K562 (cell line): ENCODE measurements around the gene ZBTB20.

ENCODE experiments used
- EZH2 ChIP-seq: IDR thresholded peaks from 2 replicates; pipeline ENCODE4 v1.6.1; 2012; ENCODE audit warnings: low read depth, mild to moderate bottlenecking, inconsistent platforms, low read length, borderline replicate concordance
- FOXA3 ChIP-seq, 2 experiments: fragments of 450-650 bp in 1 of 2; sonication (generic) in 1 of 2; formaldehyde crosslinking; IDR thresholded peaks in 1 of 2; conservative IDR thresholded peaks in 1 of 2; 2 replicates each; pipeline versions ENCODE4 v1.4.0 to v1.8.0; 2020 to 2022; ENCODE audit warnings: mild to moderate bottlenecking in 2 of 2, missing genetic modification reagents in 1 of 2
- GATAD2B ChIP-seq: fragments of 450-650 bp; IDR thresholded peaks from 2 replicates; pipeline ENCODE4 v1.6.1; 2017; ENCODE audit warnings: mild to moderate bottlenecking, borderline replicate concordance
- MTA3 ChIP-seq: fragments of 450-650 bp; formaldehyde crosslinking; IDR thresholded peaks from 2 replicates; pipeline ENCODE4 v1.6.1; 2017; ENCODE audit warnings: mild to moderate bottlenecking, borderline replicate concordance
- NFXL1 ChIP-seq: fragments of 450-650 bp; formaldehyde crosslinking; IDR thresholded peaks from 2 replicates; pipeline ENCODE4 v1.4.0; 2021; ENCODE audit warnings: mild to moderate bottlenecking
- RFX1 ChIP-seq: fragments of 450-650 bp; IDR thresholded peaks from 2 replicates; pipeline ENCODE4 v1.6.1; 2016; ENCODE audit warnings: mild to moderate bottlenecking, moderate library complexity
- SRF ChIP-seq, 2 experiments: fragments of 250-450, 450-650 bp in 1 of 2; sonication (Bioruptor Pico) in 1 of 2; sonication (generic) in 1 of 2; formaldehyde crosslinking; IDR thresholded peaks; 2 replicates each; pipeline versions ENCODE4 v1.5.0 to v1.5.1; 2020 to 2022; ENCODE audit warnings: mild to moderate bottlenecking in 1 of 2, missing genetic modification reagents in 1 of 2
- TARDBP ChIP-seq: fragments of 450-650 bp; IDR thresholded peaks from 2 replicates; pipeline ENCODE4 v1.6.1; 2016
- ZNF311 ChIP-seq: fragments of 250-450 bp; sonication (Bioruptor Pico); IDR thresholded peaks from 2 replicates; pipeline ENCODE4 v1.4.0; 2020; ENCODE audit warnings: mild to moderate bottlenecking, moderate library complexity
- TF ChIP-seq, protein P1 (sequence below), 3 experiments: IDR thresholded peaks in 2 of 3; conservative IDR thresholded peaks in 1 of 3; 2 replicates each; pipeline ENCODE4 v1.5.1; 2011 to 2012; ENCODE audit warnings: low read length in 3 of 3, mild to moderate bottlenecking in 3 of 3, control low read depth in 2 of 3, improper control_type of control experiment in 1 of 3, inconsistent platforms in 1 of 3, low read depth in 1 of 3, mixed read lengths in 1 of 3, moderate library complexity in 1 of 3; ENCODE audit not compliant: insufficient read depth in 2 of 3
- TF ChIP-seq, protein P2 (sequence below): sonication (generic); formaldehyde crosslinking; IDR thresholded peaks from 2 replicates; pipeline ENCODE4 v1.8.1; 2022; ENCODE audit warnings: missing genetic modification reagents

DNA sequence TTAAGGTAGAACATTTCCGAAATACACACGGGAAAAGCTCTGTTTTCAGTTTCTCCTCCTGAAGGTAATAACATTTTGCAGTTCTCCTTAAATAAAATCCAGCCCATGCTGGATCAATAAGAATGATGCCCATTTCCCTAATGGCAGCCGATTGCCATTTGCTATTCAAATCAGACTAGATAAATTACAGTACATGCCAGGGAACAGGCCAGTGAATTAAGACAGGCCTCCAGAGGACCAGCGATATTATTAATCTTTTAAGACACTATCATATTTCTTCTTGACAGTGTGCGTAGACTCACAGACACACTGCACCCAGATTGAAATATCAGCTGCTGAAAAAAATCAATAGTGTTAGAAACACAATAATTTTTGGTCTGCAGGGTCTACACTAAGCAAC is 431.0 kb downstream of the ZBTB20 start:
- TF ChIP-seq EZH2 (no peak), GATAD2B (no peak), RFX1 (no peak), SRF (CRISPR knock-in tag; IDR thresholded peaks at IDR 0.05) (no peak), FOXA3 (CRISPR knock-in tag; conservative IDR thresholded peaks at IDR 0.05 in 1 of 2, IDR thresholded peaks at IDR 0.05 in 1 of 2) (no peak), TARDBP (no peak), ZNF311 (CRISPR knock-in tag) (no peak), MTA3 (no peak), NFXL1 (no peak)
- TF ChIP-seq, protein P1, sequence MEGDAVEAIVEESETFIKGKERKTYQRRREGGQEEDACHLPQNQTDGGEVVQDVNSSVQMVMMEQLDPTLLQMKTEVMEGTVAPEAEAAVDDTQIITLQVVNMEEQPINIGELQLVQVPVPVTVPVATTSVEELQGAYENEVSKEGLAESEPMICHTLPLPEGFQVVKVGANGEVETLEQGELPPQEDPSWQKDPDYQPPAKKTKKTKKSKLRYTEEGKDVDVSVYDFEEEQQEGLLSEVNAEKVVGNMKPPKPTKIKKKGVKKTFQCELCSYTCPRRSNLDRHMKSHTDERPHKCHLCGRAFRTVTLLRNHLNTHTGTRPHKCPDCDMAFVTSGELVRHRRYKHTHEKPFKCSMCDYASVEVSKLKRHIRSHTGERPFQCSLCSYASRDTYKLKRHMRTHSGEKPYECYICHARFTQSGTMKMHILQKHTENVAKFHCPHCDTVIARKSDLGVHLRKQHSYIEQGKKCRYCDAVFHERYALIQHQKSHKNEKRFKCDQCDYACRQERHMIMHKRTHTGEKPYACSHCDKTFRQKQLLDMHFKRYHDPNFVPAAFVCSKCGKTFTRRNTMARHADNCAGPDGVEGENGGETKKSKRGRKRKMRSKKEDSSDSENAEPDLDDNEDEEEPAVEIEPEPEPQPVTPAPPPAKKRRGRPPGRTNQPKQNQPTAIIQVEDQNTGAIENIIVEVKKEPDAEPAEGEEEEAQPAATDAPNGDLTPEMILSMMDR (IDR thresholded peaks at IDR 0.05 in 2 of 3, conservative IDR thresholded peaks at IDR 0.05 in 1 of 3; ENCODE audit: insufficient read depth in 2 of 3, low read depth in 1 of 3, low read length in 3 of 3) = no peak
- TF ChIP-seq, protein P2, sequence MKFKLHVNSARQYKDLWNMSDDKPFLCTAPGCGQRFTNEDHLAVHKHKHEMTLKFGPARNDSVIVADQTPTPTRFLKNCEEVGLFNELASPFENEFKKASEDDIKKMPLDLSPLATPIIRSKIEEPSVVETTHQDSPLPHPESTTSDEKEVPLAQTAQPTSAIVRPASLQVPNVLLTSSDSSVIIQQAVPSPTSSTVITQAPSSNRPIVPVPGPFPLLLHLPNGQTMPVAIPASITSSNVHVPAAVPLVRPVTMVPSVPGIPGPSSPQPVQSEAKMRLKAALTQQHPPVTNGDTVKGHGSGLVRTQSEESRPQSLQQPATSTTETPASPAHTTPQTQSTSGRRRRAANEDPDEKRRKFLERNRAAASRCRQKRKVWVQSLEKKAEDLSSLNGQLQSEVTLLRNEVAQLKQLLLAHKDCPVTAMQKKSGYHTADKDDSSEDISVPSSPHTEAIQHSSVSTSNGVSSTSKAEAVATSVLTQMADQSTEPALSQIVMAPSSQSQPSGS (CRISPR knock-in tag) = no peak
